MM.1S (cell line): ENCODE data around the gene A3GALT2.
A peak's percentile ranks its signal among the peaks of the same experiment; 100 is the strongest.

Experiments
- DNase-seq: peaks from one replicate; pipeline ENCODE4 v3.0.0-alpha.2; 2015
- H2AFZ ChIP-seq: fragments of 300-600 bp; sonication (generic); 2 replicates; pipeline ENCODE4 v1.6.0; 2016; ENCODE audit warnings: antibody characterized with exemption, low read length
- H3F3A ChIP-seq: fragments of 300-600 bp; sonication (generic); 2 replicates; pipeline ENCODE4 v1.6.1; 2016; ENCODE audit warnings: mild to moderate bottlenecking, antibody characterized with exemption, low read length, moderate library complexity, mixed read lengths; ENCODE audit not compliant: insufficient read depth
- H3K27ac ChIP-seq: fragments of 300-600 bp; sonication (generic); 2 replicates; pipeline ENCODE4 v1.5.1; 2016; ENCODE audit warnings: mild to moderate bottlenecking, low read length
- H3K27me3 ChIP-seq: fragments of 300-600 bp; sonication (generic); replicated peaks from 2 replicates; pipeline ENCODE4 v1.6.0; 2016; ENCODE audit warnings: low read length; ENCODE audit not compliant: insufficient read depth
- H3K36me3 ChIP-seq: fragments of 300-600 bp; sonication (generic); replicated peaks from 2 replicates; pipeline ENCODE4 v1.6.1; 2016; ENCODE audit warnings: mild to moderate bottlenecking, low read length, mixed read lengths; ENCODE audit not compliant: insufficient read depth
- H3K4me1 ChIP-seq: fragments of 300-600 bp; sonication (generic); 2 replicates; pipeline ENCODE4 v1.6.1; 2016; ENCODE audit warnings: low read length, mixed read lengths
- H3K4me2 ChIP-seq: fragments of 300-600 bp; sonication (generic); 2 replicates; pipeline ENCODE4 v1.6.0; 2016; ENCODE audit warnings: low read depth, low read length
- H3K4me3 ChIP-seq: fragments of 300-600 bp; sonication (generic); 2 replicates; pipeline ENCODE4 v1.5.1; 2016; ENCODE audit warnings: low read length, mixed read lengths
- H3K79me2 ChIP-seq: fragments of 300-600 bp; sonication (generic); 2 replicates; pipeline ENCODE4 v1.6.1; 2016; ENCODE audit warnings: mixed run types, low read length, mixed read lengths
- H3K9ac ChIP-seq: fragments of 300-600 bp; sonication (generic); 2 replicates; pipeline ENCODE4 v1.6.1; 2016; ENCODE audit warnings: low read length, mixed read lengths
- H3K9me2 ChIP-seq: fragments of 300-600 bp; sonication (generic); replicated peaks from 2 replicates; pipeline ENCODE4 v1.6.1; 2016; ENCODE audit warnings: mild to moderate bottlenecking, low read length, mixed read lengths; ENCODE audit not compliant: insufficient read depth
- H3K9me3 ChIP-seq: fragments of 300-600 bp; sonication (generic); replicated peaks from 2 replicates; pipeline ENCODE4 v1.6.1; 2016; ENCODE audit warnings: mild to moderate bottlenecking, low read length, mixed read lengths; ENCODE audit not compliant: insufficient read depth
- H4K20me1 ChIP-seq: fragments of 300-600 bp; sonication (generic); 2 replicates; pipeline ENCODE4 v1.6.1; 2016; ENCODE audit warnings: mild to moderate bottlenecking, low read length, moderate library complexity, mixed read lengths; ENCODE audit not compliant: insufficient read depth
- EZH2 ChIP-seq: fragments of 300-600 bp; sonication (generic); optimal IDR thresholded peaks from 2 replicates; pipeline ENCODE3; 2017; ENCODE audit warnings: low read depth, mild to moderate bottlenecking, antibody characterized with exemption, low read length, mixed read lengths
- EZH2phosphoT487 ChIP-seq: fragments of 300-600 bp; sonication (generic); IDR thresholded peaks from 2 replicates; pipeline ENCODE4 v1.6.1; 2018; ENCODE audit warnings: antibody characterized with exemption, low read length
- TF ChIP-seq, protein P1 (sequence below): fragments of 300-600 bp; sonication (generic); IDR thresholded peaks from 2 replicates; pipeline ENCODE4 v1.5.1; 2016; ENCODE audit warnings: antibody characterized with exemption, low read length, mixed read lengths

A3GALT2 gene

DNA sequence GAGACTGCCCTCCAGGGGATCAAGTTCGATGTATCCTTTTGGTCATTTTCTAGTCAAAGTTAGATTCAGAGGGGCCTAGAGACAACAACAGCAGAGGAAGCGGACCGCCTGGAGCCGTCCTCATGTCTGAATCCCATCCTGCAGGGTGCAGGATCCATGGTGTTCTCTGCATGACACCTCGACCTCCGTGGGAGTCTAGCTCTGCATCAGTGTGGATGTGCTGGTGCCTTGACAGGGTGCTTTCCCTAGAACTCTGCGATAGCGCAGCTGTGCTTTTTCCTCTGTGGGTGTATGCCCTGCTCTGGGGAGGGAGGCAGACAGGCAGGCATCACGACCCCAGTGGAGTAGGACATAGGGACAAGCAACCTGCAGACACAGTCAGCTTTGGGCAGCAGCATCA is 48.2 kb upstream of the A3GALT2 start:
- Histone ChIP-seq H3K36me3 (no peaks in the 10 kb centered on the region), H3K27ac (no peak overlapping the region), H3K27me3 (no peaks in the 10 kb centered on the region), H3K79me2 (no peaks in the 10 kb centered on the region), H3K9me2 (no peaks in the 10 kb centered on the region), H3K4me3 (no peak overlapping the region), H4K20me1 (no peaks in the 10 kb centered on the region), H2AFZ (no peak overlapping the region), H3F3A (no peaks in the 10 kb centered on the region), H3K9me3 (no peaks in the 10 kb centered on the region), H3K4me2 (no peak overlapping the region), H3K4me1 (no peaks in the 10 kb centered on the region), H3K9ac (no peak overlapping the region)
- TF ChIP-seq EZH2phosphoT487: no peak
- TF ChIP-seq, protein P1, sequence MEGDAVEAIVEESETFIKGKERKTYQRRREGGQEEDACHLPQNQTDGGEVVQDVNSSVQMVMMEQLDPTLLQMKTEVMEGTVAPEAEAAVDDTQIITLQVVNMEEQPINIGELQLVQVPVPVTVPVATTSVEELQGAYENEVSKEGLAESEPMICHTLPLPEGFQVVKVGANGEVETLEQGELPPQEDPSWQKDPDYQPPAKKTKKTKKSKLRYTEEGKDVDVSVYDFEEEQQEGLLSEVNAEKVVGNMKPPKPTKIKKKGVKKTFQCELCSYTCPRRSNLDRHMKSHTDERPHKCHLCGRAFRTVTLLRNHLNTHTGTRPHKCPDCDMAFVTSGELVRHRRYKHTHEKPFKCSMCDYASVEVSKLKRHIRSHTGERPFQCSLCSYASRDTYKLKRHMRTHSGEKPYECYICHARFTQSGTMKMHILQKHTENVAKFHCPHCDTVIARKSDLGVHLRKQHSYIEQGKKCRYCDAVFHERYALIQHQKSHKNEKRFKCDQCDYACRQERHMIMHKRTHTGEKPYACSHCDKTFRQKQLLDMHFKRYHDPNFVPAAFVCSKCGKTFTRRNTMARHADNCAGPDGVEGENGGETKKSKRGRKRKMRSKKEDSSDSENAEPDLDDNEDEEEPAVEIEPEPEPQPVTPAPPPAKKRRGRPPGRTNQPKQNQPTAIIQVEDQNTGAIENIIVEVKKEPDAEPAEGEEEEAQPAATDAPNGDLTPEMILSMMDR: no peak
- no peak for TF ChIP-seq EZH2
- no peak for DNase-seq

DNA sequence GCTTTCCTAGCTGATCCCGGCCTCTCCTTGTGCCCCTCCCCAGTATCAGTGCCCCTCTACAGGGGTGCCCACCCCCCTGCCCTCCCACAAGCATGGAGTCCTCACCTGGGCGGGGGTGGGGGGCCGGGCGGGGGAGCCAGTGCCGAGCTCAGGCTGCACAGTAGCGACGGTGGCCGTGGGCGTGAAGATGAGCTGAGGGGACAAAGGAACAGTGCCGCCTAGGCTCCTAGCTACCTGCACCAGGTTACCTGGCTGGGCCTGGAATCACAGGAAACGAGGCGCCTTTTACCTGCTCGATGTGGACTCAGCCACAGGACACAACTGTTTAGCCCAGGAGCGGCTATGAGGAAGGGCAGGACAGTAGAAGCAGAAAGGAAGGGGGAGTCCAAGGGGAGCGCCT is 47.5 kb upstream of the A3GALT2 start:
- H3K4me3 ChIP-seq: no peak overlapping the region
- no peak overlapping the region for H3K4me2 ChIP-seq
- H3K9me3 ChIP-seq: no peaks in the 10 kb centered on the region
- H4K20me1 ChIP-seq: no peaks in the 10 kb centered on the region
- DNase-seq: no peak
- no peaks in the 10 kb centered on the region for H3K4me1 ChIP-seq
- no peaks in the 10 kb centered on the region for H3K79me2 ChIP-seq
- no peak overlapping the region for H3K27ac ChIP-seq
- H3K36me3 ChIP-seq: no peaks in the 10 kb centered on the region
- no peaks in the 10 kb centered on the region for H3K9me2 ChIP-seq
- no peaks in the 10 kb centered on the region for H3K27me3 ChIP-seq
- no peak overlapping the region for H2AFZ ChIP-seq
- H3F3A ChIP-seq: no peaks in the 10 kb centered on the region
- no peak overlapping the region for H3K9ac ChIP-seq
- no peak for TF ChIP-seq EZH2phosphoT487
- TF ChIP-seq EZH2: no peak
- TF ChIP-seq, protein P1: no peak

DNA sequence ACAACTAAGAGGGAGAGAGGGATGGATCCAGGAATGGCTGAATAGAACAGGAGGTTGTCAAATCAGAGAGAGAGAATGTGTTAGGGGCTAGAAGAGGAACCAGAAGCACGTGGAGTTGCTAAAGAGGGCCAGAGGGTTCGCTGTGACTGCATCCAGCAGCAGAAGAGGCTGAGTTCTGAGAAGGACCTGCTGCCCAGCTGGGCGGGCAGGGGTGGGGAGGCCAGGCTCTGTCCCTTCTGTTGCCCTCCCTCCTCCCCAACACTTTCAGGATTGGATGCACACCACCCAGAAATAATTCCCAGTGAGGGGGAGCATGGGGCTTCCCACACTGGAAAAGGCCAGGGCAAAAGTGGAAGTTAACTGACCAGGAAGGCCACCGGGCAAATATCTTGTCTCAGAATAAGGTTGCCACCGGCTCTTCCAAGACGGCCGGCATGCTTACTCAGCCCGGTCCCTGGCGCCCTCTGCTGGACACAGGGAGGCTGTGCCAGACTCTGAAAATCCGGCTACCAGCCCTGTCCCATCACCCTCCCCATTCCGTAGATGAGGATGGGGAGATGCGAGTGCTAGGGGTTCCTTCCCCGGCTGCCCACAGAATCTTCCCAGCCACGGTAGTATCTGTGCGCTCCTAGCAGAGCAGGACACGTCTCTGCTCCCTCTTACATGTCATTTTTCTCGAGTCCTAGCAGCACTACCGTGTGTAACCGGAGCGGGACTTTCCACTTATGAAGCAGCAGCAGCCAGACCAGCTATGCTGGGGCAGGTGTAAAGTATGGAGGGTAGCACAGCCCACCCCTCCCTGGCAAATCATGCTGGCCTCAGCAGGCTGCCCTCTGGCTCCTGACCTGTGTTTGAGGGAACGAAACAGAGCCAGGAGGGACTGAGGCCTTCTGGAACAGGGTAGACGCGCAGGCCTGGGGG is 46.8 kb upstream of the A3GALT2 start:
- H2AFZ ChIP-seq: no peak overlapping the region; the same call in 1 of the 2 replicates
- DNase-seq: peak; percentile 76

More for the DNA sequence above, 46.8 kb upstream of the A3GALT2 start:
- Histone ChIP-seq H3K4me2 (no peak overlapping the region), H3K9ac (no peak overlapping the region), H3K27ac (no peak overlapping the region), H3K27me3 (no peaks in the 10 kb centered on the region), H4K20me1 (no peaks in the 10 kb centered on the region), H3F3A (no peaks in the 10 kb centered on the region), H3K9me3 (no peaks in the 10 kb centered on the region), H3K36me3 (no peaks in the 10 kb centered on the region), H3K4me3 (no peak overlapping the region), H3K4me1 (no peaks in the 10 kb centered on the region), H3K79me2 (no peaks in the 10 kb centered on the region), H3K9me2 (no peaks in the 10 kb centered on the region)
- TF ChIP-seq EZH2: no peak
- TF ChIP-seq, protein P1: peak; percentile 94
- no peak for TF ChIP-seq EZH2phosphoT487
